MM.1S (cell line): ENCODE data around the gene LGSN.

ENCODE experiments used
- DNase-seq: peaks from one replicate; pipeline ENCODE4 v3.0.0-alpha.2; 2015
- H2AFZ ChIP-seq: fragments of 300-600 bp; sonication (generic); 2 replicates; pipeline ENCODE4 v1.6.0; 2016; ENCODE audit warnings: antibody characterized with exemption, low read length
- H3F3A ChIP-seq: fragments of 300-600 bp; sonication (generic); 2 replicates; pipeline ENCODE4 v1.6.1; 2016; ENCODE audit warnings: mild to moderate bottlenecking, antibody characterized with exemption, low read length, moderate library complexity, mixed read lengths; ENCODE audit not compliant: insufficient read depth
- H3K27ac ChIP-seq: fragments of 300-600 bp; sonication (generic); 2 replicates; pipeline ENCODE4 v1.5.1; 2016; ENCODE audit warnings: mild to moderate bottlenecking, low read length
- H3K27me3 ChIP-seq: fragments of 300-600 bp; sonication (generic); replicated peaks from 2 replicates; pipeline ENCODE4 v1.6.0; 2016; ENCODE audit warnings: low read length; ENCODE audit not compliant: insufficient read depth
- H3K36me3 ChIP-seq: fragments of 300-600 bp; sonication (generic); replicated peaks from 2 replicates; pipeline ENCODE4 v1.6.1; 2016; ENCODE audit warnings: mild to moderate bottlenecking, low read length, mixed read lengths; ENCODE audit not compliant: insufficient read depth
- H3K4me1 ChIP-seq: fragments of 300-600 bp; sonication (generic); 2 replicates; pipeline ENCODE4 v1.6.1; 2016; ENCODE audit warnings: low read length, mixed read lengths
- H3K4me2 ChIP-seq: fragments of 300-600 bp; sonication (generic); 2 replicates; pipeline ENCODE4 v1.6.0; 2016; ENCODE audit warnings: low read depth, low read length
- H3K4me3 ChIP-seq: fragments of 300-600 bp; sonication (generic); 2 replicates; pipeline ENCODE4 v1.5.1; 2016; ENCODE audit warnings: low read length, mixed read lengths
- H3K79me2 ChIP-seq: fragments of 300-600 bp; sonication (generic); 2 replicates; pipeline ENCODE4 v1.6.1; 2016; ENCODE audit warnings: mixed run types, low read length, mixed read lengths
- H3K9ac ChIP-seq: fragments of 300-600 bp; sonication (generic); 2 replicates; pipeline ENCODE4 v1.6.1; 2016; ENCODE audit warnings: low read length, mixed read lengths
- H3K9me2 ChIP-seq: fragments of 300-600 bp; sonication (generic); replicated peaks from 2 replicates; pipeline ENCODE4 v1.6.1; 2016; ENCODE audit warnings: mild to moderate bottlenecking, low read length, mixed read lengths; ENCODE audit not compliant: insufficient read depth
- H3K9me3 ChIP-seq: fragments of 300-600 bp; sonication (generic); replicated peaks from 2 replicates; pipeline ENCODE4 v1.6.1; 2016; ENCODE audit warnings: mild to moderate bottlenecking, low read length, mixed read lengths; ENCODE audit not compliant: insufficient read depth
- H4K20me1 ChIP-seq: fragments of 300-600 bp; sonication (generic); 2 replicates; pipeline ENCODE4 v1.6.1; 2016; ENCODE audit warnings: mild to moderate bottlenecking, low read length, moderate library complexity, mixed read lengths; ENCODE audit not compliant: insufficient read depth
- EZH2 ChIP-seq: fragments of 300-600 bp; sonication (generic); optimal IDR thresholded peaks from 2 replicates; pipeline ENCODE3; 2017; ENCODE audit warnings: low read depth, mild to moderate bottlenecking, antibody characterized with exemption, low read length, mixed read lengths
- EZH2phosphoT487 ChIP-seq: fragments of 300-600 bp; sonication (generic); IDR thresholded peaks from 2 replicates; pipeline ENCODE4 v1.6.1; 2018; ENCODE audit warnings: antibody characterized with exemption, low read length
- TF ChIP-seq, protein P1 (sequence below): fragments of 300-600 bp; sonication (generic); IDR thresholded peaks from 2 replicates; pipeline ENCODE4 v1.5.1; 2016; ENCODE audit warnings: antibody characterized with exemption, low read length, mixed read lengths

The LGSN gene

DNA sequence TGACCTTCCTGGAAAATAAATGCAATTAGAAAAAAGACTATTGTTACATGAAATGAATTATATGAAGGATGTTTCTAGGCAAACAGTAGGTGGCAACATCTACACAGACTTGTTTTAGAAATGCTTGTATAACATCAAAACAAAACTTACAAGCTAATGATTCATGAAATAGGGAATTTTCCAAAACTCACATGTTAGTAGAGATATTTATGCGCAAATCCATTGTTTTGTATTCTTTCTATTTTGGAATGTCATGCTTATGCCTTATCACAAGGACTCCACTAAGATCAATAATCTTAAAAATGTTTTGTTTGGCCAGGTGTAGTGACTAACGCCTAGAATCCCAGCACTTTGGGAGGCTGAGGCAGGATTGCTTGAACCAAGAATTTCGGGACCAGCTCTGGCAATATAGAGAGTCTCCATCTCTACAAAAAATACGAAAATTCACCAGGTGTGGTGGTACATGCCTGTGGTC lies 32.3 kb upstream of the LGSN start:
- H3K4me2 ChIP-seq = peak overlapping the region; percentile 58
- no peak overlapping the region for H2AFZ ChIP-seq
- DNase-seq = peak; percentile 31
- no peaks in the 10 kb centered on the region for H3K9me3 ChIP-seq
- no peaks in the 10 kb centered on the region for H3K9me2 ChIP-seq
- no peak overlapping the region for H3K27ac ChIP-seq
- H3K9ac ChIP-seq = no peak overlapping the region
- no peaks in the 10 kb centered on the region for H3K79me2 ChIP-seq
- TF ChIP-seq EZH2 (no peak), EZH2phosphoT487 (no peak)
- TF ChIP-seq, protein P1, sequence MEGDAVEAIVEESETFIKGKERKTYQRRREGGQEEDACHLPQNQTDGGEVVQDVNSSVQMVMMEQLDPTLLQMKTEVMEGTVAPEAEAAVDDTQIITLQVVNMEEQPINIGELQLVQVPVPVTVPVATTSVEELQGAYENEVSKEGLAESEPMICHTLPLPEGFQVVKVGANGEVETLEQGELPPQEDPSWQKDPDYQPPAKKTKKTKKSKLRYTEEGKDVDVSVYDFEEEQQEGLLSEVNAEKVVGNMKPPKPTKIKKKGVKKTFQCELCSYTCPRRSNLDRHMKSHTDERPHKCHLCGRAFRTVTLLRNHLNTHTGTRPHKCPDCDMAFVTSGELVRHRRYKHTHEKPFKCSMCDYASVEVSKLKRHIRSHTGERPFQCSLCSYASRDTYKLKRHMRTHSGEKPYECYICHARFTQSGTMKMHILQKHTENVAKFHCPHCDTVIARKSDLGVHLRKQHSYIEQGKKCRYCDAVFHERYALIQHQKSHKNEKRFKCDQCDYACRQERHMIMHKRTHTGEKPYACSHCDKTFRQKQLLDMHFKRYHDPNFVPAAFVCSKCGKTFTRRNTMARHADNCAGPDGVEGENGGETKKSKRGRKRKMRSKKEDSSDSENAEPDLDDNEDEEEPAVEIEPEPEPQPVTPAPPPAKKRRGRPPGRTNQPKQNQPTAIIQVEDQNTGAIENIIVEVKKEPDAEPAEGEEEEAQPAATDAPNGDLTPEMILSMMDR = peak; percentile 45
- H4K20me1 ChIP-seq = no peaks in the 10 kb centered on the region
- peaks cover 8% of the 10 kb centered on the region; the same call in 1 of the 2 replicates for H3F3A ChIP-seq
- H3K4me1 ChIP-seq = peaks cover 8% of the 10 kb centered on the region
- no peaks in the 10 kb centered on the region for H3K27me3 ChIP-seq
- no peak overlapping the region for H3K4me3 ChIP-seq
- no peaks in the 10 kb centered on the region for H3K36me3 ChIP-seq

DNA sequence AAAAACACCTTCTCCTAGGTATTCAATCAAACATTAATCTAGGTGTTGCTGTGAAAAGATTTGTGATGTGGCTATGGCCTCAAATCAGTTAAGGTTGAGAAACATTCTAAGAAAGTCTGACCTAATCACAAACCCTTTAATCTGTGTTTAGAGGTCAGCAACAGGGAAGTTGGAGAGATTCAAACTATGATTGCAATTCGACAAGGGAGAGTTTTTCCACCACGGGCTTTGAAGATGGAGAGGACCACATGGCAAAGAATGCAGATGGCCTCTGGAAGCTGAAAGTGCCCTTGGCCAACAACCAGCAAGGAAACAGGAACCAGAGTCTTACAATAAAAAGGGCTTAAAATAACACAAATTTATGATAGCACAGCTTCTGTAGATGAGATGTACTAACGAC lies 29.6 kb upstream of the LGSN start:
- H3K36me3 ChIP-seq = no peaks in the 10 kb centered on the region
- no peak for DNase-seq
- no peaks in the 10 kb centered on the region for H3K9me3 ChIP-seq
- no peaks in the 10 kb centered on the region for H3K9me2 ChIP-seq
- no peak overlapping the region for H3K4me3 ChIP-seq
- H3K4me1 ChIP-seq = peaks cover 8% of the 10 kb centered on the region
- TF ChIP-seq EZH2 = no peak
- TF ChIP-seq, protein P1 = no peak
- TF ChIP-seq EZH2phosphoT487 = no peak
- H3K27me3 ChIP-seq = no peaks in the 10 kb centered on the region
- H3K79me2 ChIP-seq = no peaks in the 10 kb centered on the region
- H4K20me1 ChIP-seq = no peaks in the 10 kb centered on the region
- H3F3A ChIP-seq = peaks cover 8% of the 10 kb centered on the region; the same call in 1 of the 2 replicates
- H3K4me2 ChIP-seq = no peak overlapping the region
- H3K27ac ChIP-seq = no peak overlapping the region
- no peak overlapping the region for H2AFZ ChIP-seq
- H3K9ac ChIP-seq = no peak overlapping the region

- Histone ChIP-seq H3K9ac (no peak overlapping the region), H3K36me3 (no peaks in the 10 kb centered on the region), H3K4me2 (no peak overlapping the region), H3K9me2 (no peaks in the 10 kb centered on the region), H3F3A (peaks cover 8% of the 10 kb centered on the region; the same call in 1 of the 2 replicates), H4K20me1 (no peaks in the 10 kb centered on the region), H2AFZ (no peak overlapping the region), H3K4me3 (no peak overlapping the region), H3K4me1 (peaks cover 8% of the 10 kb centered on the region), H3K27me3 (no peaks in the 10 kb centered on the region), H3K79me2 (no peaks in the 10 kb centered on the region), H3K9me3 (no peaks in the 10 kb centered on the region), H3K27ac (no peak overlapping the region)
- TF ChIP-seq, protein P1 = no peak
- TF ChIP-seq EZH2phosphoT487 (no peak), EZH2 (no peak)
- DNase-seq = no peak
Measured at GRCh38 chr6:63348836-63349235, 29.1 kb upstream of the LGSN start.
